Measurements from ENCODE around the gene BCHE. TPM values are rescaled to one million over a fixed set of nuclear protein-coding genes. Genes with fewer than 3 reads are reported as not detected.

BCHE gene
- total and polyA plus RNA-seq, 2 of the 13 experiments (the other 11 are each of a cell fraction or from before 2014, with no cell fraction given): not detected

- no peak for TF ChIP-seq ZBTB40 (IDR thresholded peaks at IDR 0.05)
- no peak; the same call in 1 of the 2 replicates for TF ChIP-seq ZBTB40 (CRISPR knock-in tag; IDR thresholded peaks at IDR 0.05)
- 0 out of 2 replicates have a peak, but pooled peaks have one; percentile 43 for TF ChIP-seq IRX3 (CRISPR knock-in tag; IDR thresholded peaks at IDR 0.05; ENCODE audit: borderline replicate concordance, low read depth)
- TF ChIP-seq SOX6 (IDR thresholded peaks at IDR 0.05): no peak
- TF ChIP-seq SOX6 (CRISPR knock-in tag; IDR thresholded peaks at IDR 0.05): peak; percentile 75
- peak; percentile 8 for TF ChIP-seq TEAD3 (CRISPR knock-in tag; optimal IDR thresholded peaks at IDR 0.05; ENCODE audit: borderline replicate concordance)
- TF ChIP-seq, protein P1, sequence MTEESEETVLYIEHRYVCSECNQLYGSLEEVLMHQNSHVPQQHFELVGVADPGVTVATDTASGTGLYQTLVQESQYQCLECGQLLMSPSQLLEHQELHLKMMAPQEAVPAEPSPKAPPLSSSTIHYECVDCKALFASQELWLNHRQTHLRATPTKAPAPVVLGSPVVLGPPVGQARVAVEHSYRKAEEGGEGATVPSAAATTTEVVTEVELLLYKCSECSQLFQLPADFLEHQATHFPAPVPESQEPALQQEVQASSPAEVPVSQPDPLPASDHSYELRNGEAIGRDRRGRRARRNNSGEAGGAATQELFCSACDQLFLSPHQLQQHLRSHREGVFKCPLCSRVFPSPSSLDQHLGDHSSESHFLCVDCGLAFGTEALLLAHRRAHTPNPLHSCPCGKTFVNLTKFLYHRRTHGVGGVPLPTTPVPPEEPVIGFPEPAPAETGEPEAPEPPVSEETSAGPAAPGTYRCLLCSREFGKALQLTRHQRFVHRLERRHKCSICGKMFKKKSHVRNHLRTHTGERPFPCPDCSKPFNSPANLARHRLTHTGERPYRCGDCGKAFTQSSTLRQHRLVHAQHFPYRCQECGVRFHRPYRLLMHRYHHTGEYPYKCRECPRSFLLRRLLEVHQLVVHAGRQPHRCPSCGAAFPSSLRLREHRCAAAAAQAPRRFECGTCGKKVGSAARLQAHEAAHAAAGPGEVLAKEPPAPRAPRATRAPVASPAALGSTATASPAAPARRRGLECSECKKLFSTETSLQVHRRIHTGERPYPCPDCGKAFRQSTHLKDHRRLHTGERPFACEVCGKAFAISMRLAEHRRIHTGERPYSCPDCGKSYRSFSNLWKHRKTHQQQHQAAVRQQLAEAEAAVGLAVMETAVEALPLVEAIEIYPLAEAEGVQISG (CRISPR knock-in tag; IDR thresholded peaks at IDR 0.05): peak; percentile 99
- TF ChIP-seq, protein P2, sequence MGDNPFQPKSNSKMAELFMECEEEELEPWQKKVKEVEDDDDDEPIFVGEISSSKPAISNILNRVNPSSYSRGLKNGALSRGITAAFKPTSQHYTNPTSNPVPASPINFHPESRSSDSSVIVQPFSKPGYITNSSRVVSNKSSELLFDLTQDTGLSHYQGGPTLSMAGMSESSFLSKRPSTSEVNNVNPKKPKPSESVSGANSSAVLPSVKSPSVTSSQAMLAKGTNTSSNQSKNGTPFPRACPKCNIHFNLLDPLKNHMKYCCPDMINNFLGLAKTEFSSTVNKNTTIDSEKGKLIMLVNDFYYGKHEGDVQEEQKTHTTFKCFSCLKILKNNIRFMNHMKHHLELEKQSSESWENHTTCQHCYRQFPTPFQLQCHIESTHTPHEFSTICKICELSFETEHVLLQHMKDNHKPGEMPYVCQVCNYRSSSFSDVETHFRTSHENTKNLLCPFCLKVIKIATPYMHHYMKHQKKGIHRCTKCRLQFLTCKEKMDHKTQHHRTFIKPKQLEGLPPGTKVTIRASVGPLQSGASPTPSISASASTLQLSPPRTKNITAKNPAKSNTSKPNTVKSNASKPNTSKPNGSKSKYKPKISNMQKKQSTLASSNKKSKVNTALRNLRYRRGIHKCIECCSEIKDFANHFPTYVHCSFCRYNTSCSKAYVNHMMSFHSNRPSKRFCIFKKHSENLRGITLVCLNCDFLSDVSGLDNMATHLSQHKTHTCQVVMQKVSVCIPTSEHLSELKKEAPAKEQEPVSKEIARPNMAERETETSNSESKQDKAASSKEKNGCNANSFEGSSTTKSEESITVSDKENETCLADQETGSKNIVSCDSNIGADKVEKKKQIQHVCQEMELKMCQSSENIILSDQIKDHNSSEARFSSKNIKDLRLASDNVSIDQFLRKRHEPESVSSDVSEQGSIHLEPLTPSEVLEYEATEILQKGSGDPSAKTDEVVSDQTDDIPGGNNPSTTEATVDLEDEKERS (CRISPR knock-in tag; IDR thresholded peaks at IDR 0.05): peak; percentile 75; the same call in 1 of the 2 replicates
- TF ChIP-seq RFXANK (CRISPR knock-in tag; IDR thresholded peaks at IDR 0.05): no peak
- TF ChIP-seq RARG (CRISPR knock-in tag; IDR thresholded peaks at IDR 0.05; ENCODE audit: low read depth): no peak
- TF ChIP-seq FOXJ3 (CRISPR knock-in tag; IDR thresholded peaks at IDR 0.05; ENCODE audit: borderline replicate concordance): 0 out of 2 replicates have a peak, but pooled peaks have one; percentile 35
- TF ChIP-seq CSRNP2 (CRISPR knock-in tag; conservative IDR thresholded peaks at IDR 0.05; ENCODE audit: low read depth): no peak
These were observed 37.7 kb upstream of the BCHE start (continued) for GRCh38 chr3:165874663-165875489.
